NCI-H748 (cell line): Measurements from ENCODE around the gene TMEM9B.

Source experiments
- DNase-seq: peaks from one replicate; lab custom pipeline; 2025; ENCODE audit not compliant: unreplicated experiment; lab: John Stamatoyannopoulos, UW

Gene TMEM9B

GRCh38 chr11:8930456-8931175, 33.6 kb downstream of the TMEM9B start:
- no peak for DNase-seq

GRCh38 chr11:8928981-8929615, 35.1 kb downstream of the TMEM9B start:
- DNase-seq = no peak

GRCh38 chr11:8928205-8928604, 36.0 kb downstream of the TMEM9B start:
- no peak for DNase-seq

DNA sequence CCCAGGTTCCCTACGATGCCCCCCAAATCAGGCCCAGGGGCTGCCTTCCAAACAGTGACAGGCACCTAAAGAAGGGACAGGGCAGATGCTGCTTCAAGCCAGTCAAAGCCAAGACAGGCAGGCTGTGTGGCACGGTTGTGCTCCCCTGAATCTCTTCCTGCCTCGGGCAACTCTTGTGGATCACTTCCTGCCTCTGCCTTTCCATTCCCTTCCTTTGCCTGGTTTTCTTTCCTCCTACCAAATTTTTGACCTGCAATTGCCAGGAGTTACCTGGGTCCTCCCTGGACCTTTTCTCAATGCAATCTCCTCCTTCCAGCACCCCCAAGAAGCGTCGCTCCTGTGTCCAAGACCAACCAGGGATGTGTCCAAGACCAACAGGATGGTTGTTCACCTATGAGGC, 37.0 kb downstream of the TMEM9B start:
- DNase-seq = no peak

DNA sequence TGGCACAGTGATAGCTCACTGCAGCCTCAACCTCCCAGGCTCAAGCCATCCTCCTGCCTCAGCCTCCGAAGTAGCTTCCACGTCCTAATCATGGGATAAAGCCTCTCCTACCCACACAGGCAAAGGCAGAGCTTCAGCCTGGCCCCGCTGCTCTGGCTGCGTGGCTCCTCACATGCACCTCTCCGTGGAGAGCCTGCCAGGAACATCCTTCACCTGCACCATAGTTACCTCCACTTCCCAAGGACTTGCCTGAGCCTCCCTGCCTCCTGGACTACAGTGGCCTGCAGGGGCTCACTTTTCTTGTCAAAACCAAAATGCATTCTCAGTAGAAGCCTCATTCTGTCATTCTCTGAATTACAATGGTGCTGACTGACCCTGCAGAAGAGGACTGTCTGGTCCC, 38.0 kb downstream of the TMEM9B start:
- DNase-seq = no peak

GRCh38 chr11:8925711-8926110, 38.5 kb downstream of the TMEM9B start:
- DNase-seq = no peak

DNA sequence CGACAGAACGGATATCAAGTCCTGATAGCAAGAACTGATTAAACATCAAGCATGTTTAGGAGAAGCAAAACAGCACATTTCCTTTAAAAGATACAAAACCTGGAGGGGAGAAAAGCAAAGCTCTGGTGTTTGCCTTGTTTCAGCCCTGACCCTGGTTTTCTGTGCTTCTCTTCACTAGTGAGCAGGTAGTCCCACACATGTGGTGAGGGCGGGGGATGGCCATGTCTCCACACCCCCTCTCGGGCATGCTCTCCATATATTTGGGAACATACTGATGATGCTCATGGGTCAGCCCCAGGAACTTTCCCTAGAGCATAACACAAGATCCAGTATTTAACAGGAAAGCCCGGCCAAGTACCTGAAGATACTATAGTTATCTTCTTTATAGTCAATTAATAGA, 41.6 kb downstream of the TMEM9B start:
- DNase-seq = no peak

DNA sequence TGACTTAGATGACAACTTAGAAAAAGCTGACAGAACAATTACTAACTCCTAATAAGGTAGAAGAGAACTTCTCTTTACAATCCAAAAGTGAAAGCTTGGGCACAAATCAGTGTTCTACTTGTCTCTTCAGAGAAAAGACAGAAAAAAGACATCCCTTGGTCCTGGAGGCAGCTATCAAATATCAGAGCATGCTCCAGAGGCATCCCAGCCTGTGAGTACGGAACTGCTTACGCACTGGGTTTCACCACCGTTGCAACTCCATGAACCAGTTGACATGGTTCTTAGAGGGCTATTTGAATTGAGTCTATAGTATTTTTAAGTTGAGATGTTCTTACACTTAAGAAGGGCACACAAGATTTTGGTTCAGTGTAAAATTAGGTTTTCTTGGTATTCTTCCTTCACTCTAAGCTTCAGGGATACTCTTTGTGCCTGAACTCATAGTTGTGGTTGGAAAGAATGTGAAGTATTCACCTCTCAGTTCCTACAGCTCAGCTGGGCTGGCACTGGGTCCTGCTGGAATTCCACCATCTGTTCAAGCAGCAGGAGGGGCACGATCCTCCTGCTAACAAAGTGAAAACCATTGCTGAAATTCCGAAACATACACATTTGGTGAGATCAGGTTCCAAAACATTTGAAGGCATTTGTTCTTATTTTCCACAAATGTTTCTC, 47.0 kb downstream of the TMEM9B start:
- no peak for DNase-seq

DNA sequence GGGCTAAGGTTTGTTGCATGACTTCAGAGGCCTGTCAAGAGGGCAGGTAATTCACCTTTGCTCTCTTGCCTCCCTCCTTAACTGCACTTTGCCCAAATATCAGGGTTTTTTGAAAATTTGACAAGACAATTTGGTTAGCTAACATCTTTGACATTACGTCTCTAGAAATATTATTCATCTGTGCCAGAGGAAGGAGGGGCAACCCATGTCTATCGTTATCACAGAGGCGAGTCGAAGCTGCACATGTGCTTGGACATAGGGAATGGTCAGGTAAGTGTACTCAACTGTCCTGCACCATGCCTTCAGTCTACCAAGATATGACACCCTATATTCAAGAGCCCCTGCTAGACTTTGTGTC, 49.6 kb downstream of the TMEM9B start:
- no peak for DNase-seq

DNA sequence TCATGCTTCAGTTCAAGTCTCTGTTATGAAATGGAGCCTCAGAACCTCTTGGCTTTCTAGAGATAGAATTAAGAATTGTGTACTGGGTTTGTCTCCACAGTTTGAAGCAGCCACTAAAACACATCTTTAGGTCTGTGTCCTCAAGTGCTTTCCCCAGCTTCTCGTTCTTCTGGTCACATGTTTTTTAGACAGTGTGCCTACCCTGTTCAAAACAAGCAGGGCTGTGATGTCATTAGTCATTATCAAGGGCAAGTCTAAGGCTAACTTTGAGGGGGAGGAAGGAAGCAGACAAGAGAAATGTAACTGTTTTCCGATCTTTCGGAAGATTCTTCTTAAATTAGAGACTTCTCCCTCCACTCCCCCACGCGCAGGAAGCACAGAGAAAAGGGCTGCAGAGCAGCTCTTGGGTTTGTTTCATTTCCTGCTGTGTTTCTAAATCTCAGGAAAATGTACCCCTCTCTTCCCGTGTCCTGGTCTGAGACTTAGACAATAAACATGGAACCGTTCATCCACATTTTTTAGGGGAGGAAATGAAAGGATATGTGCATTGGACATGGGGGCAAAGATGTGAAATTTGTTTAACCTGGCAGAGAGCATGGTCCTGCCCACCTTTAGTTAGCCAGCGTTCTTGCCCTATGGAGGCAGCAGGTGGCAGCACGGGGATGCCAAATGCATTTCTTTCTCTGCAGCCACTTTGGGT, 50.1 kb downstream of the TMEM9B start:
- peak; percentile 69 for DNase-seq

DNA sequence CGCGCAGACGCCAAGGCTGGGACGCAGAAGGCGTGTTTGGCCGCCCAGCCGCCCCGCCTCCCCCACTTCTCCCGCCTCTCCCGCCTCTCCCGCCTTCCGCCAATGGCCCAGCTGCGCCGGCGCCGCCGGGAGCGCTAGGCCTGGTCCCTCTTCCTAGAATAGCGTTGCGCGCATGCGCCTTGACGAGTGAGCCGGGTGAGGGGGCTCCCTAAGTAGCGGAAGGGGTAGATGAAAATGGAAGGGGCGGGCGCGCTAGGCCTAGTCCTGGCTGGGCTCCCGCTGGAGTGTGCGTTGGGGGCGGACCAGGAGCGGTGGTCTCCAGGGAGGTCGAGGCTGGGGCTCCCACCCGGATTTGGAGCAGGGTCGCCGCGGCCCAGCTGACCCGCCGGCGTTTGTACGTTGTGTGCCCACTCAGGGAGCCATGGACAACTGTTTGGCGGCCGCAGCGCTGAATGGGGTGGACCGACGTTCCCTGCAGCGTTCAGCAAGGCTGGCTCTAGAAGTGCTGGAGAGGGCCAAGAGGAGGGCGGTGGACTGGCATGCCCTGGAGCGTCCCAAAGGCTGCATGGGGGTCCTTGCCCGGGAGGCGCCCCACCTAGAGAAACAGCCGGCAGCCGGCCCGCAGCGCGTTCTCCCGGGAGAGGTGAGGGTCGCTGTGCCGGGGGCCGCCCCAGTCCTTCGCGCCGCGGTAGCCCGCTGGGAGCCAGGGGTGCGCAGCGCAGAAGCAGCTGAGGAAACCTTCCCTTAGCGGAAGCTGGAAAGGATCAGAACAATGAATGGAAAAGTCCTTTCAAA, 53.0 kb downstream of the TMEM9B start, which contains the start of gene AKIP1:
Gene AKIP1 (plus strand): TSS at position 161 of the 795 bp plus-strand sequence. CDS start 261 bp downstream, at position 422.
- peak; percentile 99 for DNase-seq

- no peak for DNase-seq
Measured at GRCh38 chr11:8910649-8911026, 53.6 kb downstream of the TMEM9B start.

GRCh38 chr11:8908099-8908498, 56.1 kb downstream of the TMEM9B start:
- DNase-seq = no peak

DNA sequence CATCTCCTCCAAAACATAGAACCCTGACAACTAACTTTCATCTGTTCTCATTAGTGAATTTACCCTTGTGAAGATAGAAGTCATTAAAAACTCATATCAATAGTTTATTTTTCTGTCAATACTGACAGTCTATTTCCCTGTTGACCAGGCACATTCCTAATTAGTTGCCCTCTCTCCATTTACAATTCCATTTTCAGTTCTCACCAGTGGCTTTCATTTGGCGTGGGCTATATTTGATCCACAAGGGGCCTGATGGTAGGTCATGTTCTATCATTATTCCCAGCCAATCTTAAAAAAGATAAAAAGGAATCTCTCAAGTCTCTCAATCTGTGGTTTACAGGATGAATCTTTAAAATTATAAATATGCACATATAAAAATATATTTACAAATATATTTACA, 57.1 kb downstream of the TMEM9B start:
- no peak for DNase-seq

- DNase-seq = no peak
Measured at GRCh38 chr11:8905528-8906165, 58.6 kb downstream of the TMEM9B start.

GRCh38 chr11:8899119-8899753, 65.0 kb downstream of the TMEM9B start:
- DNase-seq = no peak
